ENCODE results near the gene ZFTA.

ZFTA gene

GRCh38 chr11:63745304-63746170 lies 23.0 kb downstream of the ZFTA start:
- ATAC-seq: no peak

GRCh38 chr11:63738720-63739360 lies 29.7 kb downstream of the ZFTA start:
- ATAC-seq: no peak

- ATAC-seq: no peak
Observed at GRCh38 chr11:63737718-63738117, 30.9 kb downstream of the ZFTA start.

- no peak for ATAC-seq
Observed at GRCh38 chr11:63736864-63737263, 31.7 kb downstream of the ZFTA start.

- no peak for ATAC-seq
Observed at GRCh38 chr11:63729326-63729725, 39.2 kb downstream of the ZFTA start.

- no peak for ATAC-seq
Observed at GRCh38 chr11:63720611-63721010, 48.0 kb downstream of the ZFTA start.

- no peak for ATAC-seq
Observed at GRCh38 chr11:63719987-63720386, 48.6 kb downstream of the ZFTA start.

GRCh38 chr11:63719001-63719400 lies 49.6 kb downstream of the ZFTA start:
- ATAC-seq: no peak

Data from activated CD4-positive, CD25-positive, alpha-beta regulatory T cell treated with anti-CD3 and anti-CD28 coated beads, Interleukin-2, amount 50 U/mL, for 24 hours (primary cell).